Fibroblast of pulmonary artery (primary cell): Measurements from ENCODE around the gene CDHR1.
"Not testable (repeated sequence)": the region's sequence is repeated elsewhere in the genome, so short reads cannot be mapped to it uniquely, and the experiment has no call there.

ENCODE experiments used
- DNase-seq: peaks from one replicate; pipeline ENCODE4 v3.0.0-alpha.2; 2010; ENCODE audit warnings: low read depth
- H3K4me3 ChIP-seq: replicated peaks from 2 replicates; pipeline ENCODE4 v1.5.1; 2011; ENCODE audit warnings: low read depth, mild to moderate bottlenecking, control low read depth, low read length, moderate library complexity
- TF ChIP-seq, protein P1 (sequence below): IDR thresholded peaks from 2 replicates; pipeline ENCODE4 v1.5.1; 2011; ENCODE audit warnings: mild to moderate bottlenecking, control low read depth, low read length, inconsistent platforms; ENCODE audit errors: missing control alignments

Gene CDHR1

DNA sequence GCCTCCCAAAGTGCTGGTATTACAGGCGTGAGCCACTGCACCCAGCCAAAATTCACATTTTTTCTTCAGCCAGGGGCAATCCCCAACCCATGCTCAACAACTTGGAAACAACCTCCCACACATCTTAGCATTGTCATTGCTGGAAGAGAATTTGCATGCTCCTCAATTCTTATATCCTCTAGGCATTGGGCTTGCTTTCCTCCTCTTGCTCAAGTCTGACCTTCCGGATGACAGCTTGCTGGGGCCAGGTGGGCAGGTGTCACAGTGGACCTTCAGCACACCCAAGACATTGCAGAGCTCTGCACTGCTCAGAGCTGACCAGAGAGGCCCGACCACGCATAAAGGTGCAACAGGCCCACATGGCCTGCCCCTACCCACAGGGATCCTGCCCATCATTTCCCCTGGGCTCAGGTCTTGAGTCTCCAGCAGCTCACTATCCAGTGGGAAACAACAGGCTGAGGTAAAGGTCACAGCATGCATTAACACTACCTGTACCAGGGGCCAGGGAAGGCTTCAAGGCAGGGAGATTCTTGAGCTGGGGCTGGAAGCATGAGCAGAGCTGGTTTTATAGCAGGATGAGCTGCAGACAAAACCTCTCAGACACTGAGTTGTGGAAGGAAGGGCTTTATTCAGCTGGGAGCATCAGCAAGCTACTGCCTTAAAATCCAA lies 27.6 kb upstream of the CDHR1 start:
- H3K4me3 ChIP-seq: no peak overlapping the region
- TF ChIP-seq, protein P1, sequence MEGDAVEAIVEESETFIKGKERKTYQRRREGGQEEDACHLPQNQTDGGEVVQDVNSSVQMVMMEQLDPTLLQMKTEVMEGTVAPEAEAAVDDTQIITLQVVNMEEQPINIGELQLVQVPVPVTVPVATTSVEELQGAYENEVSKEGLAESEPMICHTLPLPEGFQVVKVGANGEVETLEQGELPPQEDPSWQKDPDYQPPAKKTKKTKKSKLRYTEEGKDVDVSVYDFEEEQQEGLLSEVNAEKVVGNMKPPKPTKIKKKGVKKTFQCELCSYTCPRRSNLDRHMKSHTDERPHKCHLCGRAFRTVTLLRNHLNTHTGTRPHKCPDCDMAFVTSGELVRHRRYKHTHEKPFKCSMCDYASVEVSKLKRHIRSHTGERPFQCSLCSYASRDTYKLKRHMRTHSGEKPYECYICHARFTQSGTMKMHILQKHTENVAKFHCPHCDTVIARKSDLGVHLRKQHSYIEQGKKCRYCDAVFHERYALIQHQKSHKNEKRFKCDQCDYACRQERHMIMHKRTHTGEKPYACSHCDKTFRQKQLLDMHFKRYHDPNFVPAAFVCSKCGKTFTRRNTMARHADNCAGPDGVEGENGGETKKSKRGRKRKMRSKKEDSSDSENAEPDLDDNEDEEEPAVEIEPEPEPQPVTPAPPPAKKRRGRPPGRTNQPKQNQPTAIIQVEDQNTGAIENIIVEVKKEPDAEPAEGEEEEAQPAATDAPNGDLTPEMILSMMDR: no peak
- no peak for DNase-seq

DNA sequence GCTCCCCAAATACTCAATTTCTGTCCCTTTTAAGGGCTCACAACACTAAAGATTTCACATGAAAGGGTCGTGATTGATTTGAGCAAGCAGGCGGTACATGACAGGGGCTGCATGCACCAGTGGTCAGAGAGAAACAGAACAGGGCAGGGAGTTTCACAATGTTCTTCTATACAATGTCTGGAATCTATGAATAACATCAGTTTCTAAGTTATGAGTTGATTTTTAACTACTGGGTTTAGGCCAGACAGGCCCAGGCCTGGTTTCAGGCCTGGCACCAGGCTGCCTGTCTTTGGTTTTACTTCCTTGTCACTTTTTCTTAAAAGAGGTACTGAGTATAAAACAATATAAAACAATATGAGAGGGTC lies 27.1 kb upstream of the CDHR1 start:
- DNase-seq, H3K4me3 ChIP-seq: not testable (repeated sequence)

DNA sequence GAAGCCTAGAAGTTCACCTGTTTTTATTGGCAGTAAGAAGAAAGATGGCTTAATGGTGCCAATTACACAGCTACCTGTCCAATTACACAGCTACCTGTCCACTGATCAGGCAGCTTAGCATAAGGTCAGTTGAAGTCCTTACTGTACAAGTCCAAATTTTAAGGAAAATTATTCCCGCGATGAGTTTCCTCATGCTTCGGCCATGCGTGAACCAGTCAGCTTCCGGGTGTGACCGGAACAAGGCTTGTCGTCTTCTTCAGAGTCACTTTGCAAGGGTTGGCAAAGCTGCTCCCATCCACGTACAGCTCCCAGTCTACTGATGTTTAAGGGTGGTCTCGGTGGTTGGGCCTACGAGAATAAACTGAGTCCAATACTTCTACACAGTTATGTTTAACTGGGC lies 26.0 kb upstream of the CDHR1 start:
- H3K4me3 ChIP-seq, DNase-seq: not testable (repeated sequence)

DNA sequence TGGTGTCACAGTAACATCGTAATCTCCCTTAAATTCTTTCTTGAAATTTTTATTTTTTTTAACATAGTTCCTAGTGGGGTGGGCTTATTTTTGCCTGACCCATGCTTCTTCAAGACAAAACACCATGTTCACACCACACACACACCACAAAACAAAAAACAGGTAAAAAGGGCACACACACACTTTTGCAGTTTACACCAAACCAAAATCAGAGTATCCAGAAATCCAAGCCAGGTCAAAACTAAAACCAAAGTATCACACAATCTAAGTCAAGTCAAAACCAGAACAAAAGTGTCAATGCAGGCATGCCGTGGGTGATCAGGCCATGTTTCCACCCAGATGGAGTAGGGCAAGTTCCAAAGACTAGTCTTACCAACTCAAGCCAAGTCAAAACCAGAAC lies 23.1 kb upstream of the CDHR1 start:
- not testable (repeated sequence) for H3K4me3 ChIP-seq, DNase-seq

DNA sequence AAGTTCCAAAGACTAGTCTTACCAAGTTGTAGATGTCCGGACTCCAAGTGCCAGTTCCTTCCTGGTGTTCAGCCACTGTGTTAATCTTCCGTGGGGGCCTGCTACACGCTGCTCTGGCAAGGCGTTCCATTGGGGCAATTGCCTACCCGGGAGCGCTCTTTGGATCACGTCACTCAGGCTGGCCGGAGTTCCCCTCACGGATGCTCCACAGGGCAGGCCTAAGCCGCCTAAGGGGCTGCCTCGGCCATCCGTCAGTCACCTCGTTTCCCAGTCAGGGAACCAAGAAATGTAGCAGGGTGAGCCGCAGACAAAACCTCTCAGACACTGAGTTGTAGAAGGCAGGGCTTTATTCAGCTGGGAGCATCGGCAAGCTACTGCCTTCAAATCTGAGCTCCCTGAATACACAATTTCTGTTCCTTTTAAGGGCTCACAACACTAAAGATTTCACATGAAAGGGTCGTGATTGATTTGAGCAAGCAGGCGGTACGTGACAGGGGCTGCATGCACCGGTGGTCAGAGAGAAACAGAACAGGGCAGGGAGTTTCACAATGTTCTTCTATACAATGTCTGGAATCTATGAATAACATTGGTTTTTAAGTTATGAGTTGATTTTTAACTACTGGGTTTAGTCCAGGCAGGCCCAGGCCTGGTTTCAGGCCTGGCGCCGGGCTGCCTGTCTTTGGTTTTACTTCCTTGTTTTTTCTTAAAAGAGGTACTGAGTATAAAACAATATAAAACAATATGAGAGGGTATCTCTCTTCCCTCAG lies 22.5 kb upstream of the CDHR1 start:
- not testable (repeated sequence) for DNase-seq, H3K4me3 ChIP-seq

DNA sequence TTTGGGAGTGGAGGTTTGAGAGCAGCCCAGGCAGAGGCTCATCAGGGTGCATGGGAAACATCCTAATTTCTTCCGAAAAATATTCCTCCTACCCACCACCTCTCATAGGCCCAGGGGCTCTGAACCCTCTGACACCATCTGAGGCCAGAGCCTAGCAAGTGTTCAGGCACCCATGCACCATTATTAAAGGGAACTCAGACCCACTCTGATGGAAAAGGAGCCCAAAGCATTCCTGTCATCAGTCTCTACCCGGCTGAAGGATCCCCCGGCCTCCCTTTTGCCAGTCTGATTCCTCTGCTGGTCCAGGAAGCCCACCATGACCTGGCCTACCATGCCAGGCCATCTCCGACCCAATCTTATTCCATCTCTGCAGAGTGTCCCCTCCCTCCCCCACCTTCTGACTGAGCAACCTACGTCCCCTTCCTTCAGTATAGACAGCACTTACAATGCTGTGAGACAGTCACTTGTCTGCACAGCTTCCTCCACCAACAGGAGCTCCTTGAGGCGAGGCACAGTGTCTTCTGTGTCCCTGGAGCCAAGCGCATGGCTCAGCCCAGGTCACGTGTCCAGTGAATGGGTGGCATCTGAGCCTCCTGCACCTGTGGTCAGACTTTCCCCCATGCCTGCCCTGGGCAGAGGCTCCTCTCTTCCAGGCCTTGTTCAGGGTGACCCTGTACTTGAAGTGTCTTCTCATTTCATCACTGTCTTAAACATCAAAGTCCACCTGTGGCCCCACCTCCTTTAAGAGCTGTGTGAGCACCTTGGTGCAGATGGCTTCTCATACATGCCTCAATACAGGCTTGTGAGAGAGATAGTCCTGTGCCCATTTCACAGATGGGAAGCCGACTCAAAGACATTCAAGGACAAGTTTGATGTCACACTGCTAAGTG lies 21.6 kb upstream of the CDHR1 start:
- TF ChIP-seq, protein P1: no peak
- H3K4me3 ChIP-seq: no peak overlapping the region
- no peak for DNase-seq

DNA sequence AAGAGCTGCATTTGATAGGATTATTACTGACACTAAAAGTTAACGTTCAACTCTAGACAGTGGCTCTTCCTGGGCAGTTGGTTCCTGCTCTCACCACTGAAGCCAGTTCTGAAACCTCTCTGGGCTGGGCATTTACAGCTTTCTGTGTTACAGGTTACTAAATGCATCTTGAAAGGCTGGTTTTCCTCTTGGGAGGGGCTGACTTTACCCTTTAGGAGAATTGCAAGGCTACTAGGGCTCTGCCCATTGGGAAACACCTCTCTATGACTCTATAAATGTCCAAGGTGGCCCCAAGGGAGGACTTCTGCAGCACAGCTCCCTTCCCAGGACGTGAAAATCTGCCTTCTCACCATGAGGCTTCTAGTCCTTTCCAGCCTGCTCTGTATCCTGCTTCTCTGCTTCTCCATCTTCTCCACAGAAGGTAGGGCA lies 20.8 kb upstream of the CDHR1 start, which contains the start of gene GPR15LG:
Gene GPR15LG, plus strand, starts transcription at position 301 of the 429 bp plus-strand sequence. Its CDS starts 51 bp downstream, at position 352.
- no peak for DNase-seq
- TF ChIP-seq, protein P1: no peak
- no peak within 1 kb of the TSS for H3K4me3 ChIP-seq

DNA sequence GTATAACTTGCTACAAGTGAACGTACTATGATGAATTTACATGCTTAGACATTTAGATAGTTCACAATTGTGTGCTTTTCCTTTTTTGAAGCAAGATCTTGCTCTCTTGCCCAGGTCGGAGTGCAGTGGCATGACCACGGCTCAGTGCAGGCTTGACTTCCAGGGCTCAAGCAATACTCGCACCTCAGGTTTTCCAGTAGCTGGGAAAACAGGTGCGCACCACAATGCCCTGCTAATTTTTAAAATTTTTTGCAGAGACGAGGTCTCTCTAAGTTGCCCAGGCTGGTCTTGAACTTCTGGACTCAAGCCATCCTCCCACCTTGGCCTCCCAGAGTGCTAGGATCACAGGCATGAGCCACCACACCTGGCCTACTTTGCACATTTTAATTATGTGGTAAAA lies 18.9 kb upstream of the CDHR1 start:
- H3K4me3 ChIP-seq: no peak overlapping the region
- TF ChIP-seq, protein P1: no peak
- no peak for DNase-seq
